GM18868 (cell line): Measurements from ENCODE around the gene GFRA4.

ENCODE experiments used
- ATAC-seq: cut with Tn5 transposase; IDR thresholded peaks from one replicate; pipeline ENCODE4 v1.9.1; 2021; ENCODE audit warnings: mild to moderate bottlenecking, moderate library complexity; ENCODE audit not compliant: unreplicated experiment

Gene GFRA4

GRCh38 chr20:3696200-3696599 lies 33.0 kb upstream of the GFRA4 start:
- ATAC-seq: no peak

- no peak for ATAC-seq
Measured at GRCh38 chr20:3694864-3695263, 31.7 kb upstream of the GFRA4 start.

GRCh38 chr20:3693376-3693775 lies 30.2 kb upstream of the GFRA4 start:
- ATAC-seq: no peak

- no peak for ATAC-seq
Measured at GRCh38 chr20:3692706-3693294, 29.6 kb upstream of the GFRA4 start.

- ATAC-seq: no peak
Measured at GRCh38 chr20:3691897-3692296, 28.7 kb upstream of the GFRA4 start.

- no peak for ATAC-seq
Measured at GRCh38 chr20:3691306-3691705, 28.1 kb upstream of the GFRA4 start.

- ATAC-seq: no peak
Measured at GRCh38 chr20:3690413-3690812, 27.2 kb upstream of the GFRA4 start.

GRCh38 chr20:3689978-3690377 lies 26.8 kb upstream of the GFRA4 start:
- ATAC-seq: no peak

GRCh38 chr20:3687655-3688054 lies 24.5 kb upstream of the GFRA4 start:
- ATAC-seq: no peak

GRCh38 chr20:3686867-3687321 lies 23.7 kb upstream of the GFRA4 start:
- no peak for ATAC-seq

- ATAC-seq: no peak
Measured at GRCh38 chr20:3686421-3686820, 23.2 kb upstream of the GFRA4 start.

GRCh38 chr20:3685341-3685740 lies 22.1 kb upstream of the GFRA4 start:
- ATAC-seq: no peak

GRCh38 chr20:3681931-3682781 lies 19.0 kb upstream of the GFRA4 start, which contains the start of gene ADAM33:
Gene ADAM33, minus strand, starts transcription at chr20:3682010. Its CDS starts 6 bp downstream, at chr20:3682004.
- no peak for ATAC-seq

- no peak for ATAC-seq
Measured at GRCh38 chr20:3681352-3681930, 18.2 kb upstream of the GFRA4 start.

GRCh38 chr20:3680701-3681351 lies 17.6 kb upstream of the GFRA4 start:
- no peak for ATAC-seq

- ATAC-seq: no peak
Measured at GRCh38 chr20:3679749-3680700, 16.8 kb upstream of the GFRA4 start.

- no peak for ATAC-seq
Measured at GRCh38 chr20:3678856-3679720, 15.9 kb upstream of the GFRA4 start.

GRCh38 chr20:3678198-3678597 lies 15.0 kb upstream of the GFRA4 start:
- ATAC-seq: no peak

- no peak for ATAC-seq
Measured at GRCh38 chr20:3677733-3678132, 14.5 kb upstream of the GFRA4 start.
